Lung (tissue), 12 donors: ENCODE results near the gene WDFY1. TPM values are rescaled to one million over a fixed set of nuclear protein-coding genes. Genes with fewer than 3 reads are reported as not detected.

Source experiments
- ATAC-seq: fragments of 200-7000 bp; cut with Tn5 transposase; one replicate; pipeline ENCODE4 v1.9.1; 2020; ENCODE audit warnings: moderate number of reproducible peaks; ENCODE audit not compliant: insufficient read depth, low FRiP score
- DNase-seq, 3 donors: peaks; one replicate each; pipeline ENCODE4 v3.0.0-alpha.2; 2013 to 2017
- H3K27ac ChIP-seq, 2 donors: one replicate each; pipeline ENCODE4 v1.5.1; 2013; ENCODE audit warnings: mild to moderate bottlenecking in 2 of 2, moderate library complexity in 2 of 2, control low read depth in 1 of 2, inconsistent platforms in 1 of 2, low read depth in 1 of 2, low read length in 1 of 2
- H3K27me3 ChIP-seq, 3 donors: one replicate each; pipeline ENCODE4 v1.5.1; 2013; ENCODE audit warnings: low read length in 2 of 3; ENCODE audit not compliant: control insufficient read depth in 3 of 3, insufficient read depth in 3 of 3
- H3K36me3 ChIP-seq, 4 donors: one replicate each; pipeline ENCODE4 v1.5.1; 2013; ENCODE audit warnings: low read length in 4 of 4, mild to moderate bottlenecking in 1 of 4, moderate library complexity in 1 of 4; ENCODE audit not compliant: control insufficient read depth in 4 of 4, insufficient read depth in 4 of 4
- H3K4me1 ChIP-seq, 5 donors: one replicate each; pipeline ENCODE4 v1.5.1; 2013; ENCODE audit warnings: low read length in 5 of 5, mild to moderate bottlenecking in 2 of 5, moderate library complexity in 1 of 5; ENCODE audit not compliant: control insufficient read depth in 5 of 5, insufficient read depth in 5 of 5
- H3K4me3 ChIP-seq: one replicate; pipeline ENCODE4 v1.5.1; 2013; ENCODE audit warnings: mild to moderate bottlenecking, control low read depth, moderate library complexity
- H3K9ac ChIP-seq, 2 donors: one replicate each; pipeline ENCODE4 v1.5.1; 2013; ENCODE audit warnings: low read length in 2 of 2, control low read depth in 1 of 2; ENCODE audit not compliant: insufficient read depth in 1 of 2
- H3K9me3 ChIP-seq, 4 donors: one replicate each; pipeline ENCODE4 v1.5.1; 2013; ENCODE audit warnings: low read length in 3 of 4, mild to moderate bottlenecking in 1 of 4, moderate library complexity in 1 of 4; ENCODE audit not compliant: control insufficient read depth in 4 of 4, insufficient read depth in 3 of 4
- CTCF ChIP-seq: IDR thresholded peaks from 2 replicates; pipeline ENCODE4 v1.5.1; 2012; ENCODE audit warnings: mild to moderate bottlenecking; ENCODE audit errors: control extremely low read depth, extremely low read depth
- WGBS, 2 donors: extraction: QIAGEN DNeasy Blood & Tissue Kit; methylation state at CpG; one replicate each; pipeline ENCODE4 v1.1.7; 2013; 5-methylcytosine and 5-hydroxymethylcytosine counted together
- polyA plus RNA-seq, 2 donors: library from polyadenylated mRNA; stranded (reverse); fragments of 200-250 nt; gene quantifications; one replicate each; pipeline ENCODE4 v1.2.1, GENCODE V29; 2013
- total RNA-seq, 2 donors: library from RNA; depleted of rRNA in 1 of 2; stranded (reverse); fragments of >200 nt in 1 of 2; gene quantifications; one replicate each; pipeline ENCODE4 v1.2.1, GENCODE V29; 2014 to 2021
- donor health status: control.
- donor health status: control.
- donor health status: Bipolar disorder and iron deficiency.
- donor health status: healthy.
- donor health status: DM: yes; HTN: yes; CAD: no.

The WDFY1 gene
- total and polyA plus RNA-seq, 4 donors, result 14.5 to 90.9 (median 30.8) TPM

- Histone ChIP-seq H3K27me3 (no peaks in the 10 kb centered on the region), H3K36me3 (no peaks in the 10 kb centered on the region), H3K9me3 (no peaks in the 10 kb centered on the region), H3K27ac (peak overlapping the region in 1 of 2 donors; percentile 38), H3K4me3 (no peak overlapping the region), H3K4me1 (peaks cover 0 to 8% (median under 1%) of the 10 kb centered on the region in 5 donors), H3K9ac (no peak overlapping the region)
- DNase-seq (peak in 2 of 3 donors; percentile 30 to 55), ATAC-seq (no peak)
- TF ChIP-seq CTCF, result no peak
- WGBS, 2 donors, result 41% methylated on average over 3 of the region's 3 CpGs
Observed at GRCh38 chr2:223950448-223951347, 5.6 kb upstream of the WDFY1 start.

DNA sequence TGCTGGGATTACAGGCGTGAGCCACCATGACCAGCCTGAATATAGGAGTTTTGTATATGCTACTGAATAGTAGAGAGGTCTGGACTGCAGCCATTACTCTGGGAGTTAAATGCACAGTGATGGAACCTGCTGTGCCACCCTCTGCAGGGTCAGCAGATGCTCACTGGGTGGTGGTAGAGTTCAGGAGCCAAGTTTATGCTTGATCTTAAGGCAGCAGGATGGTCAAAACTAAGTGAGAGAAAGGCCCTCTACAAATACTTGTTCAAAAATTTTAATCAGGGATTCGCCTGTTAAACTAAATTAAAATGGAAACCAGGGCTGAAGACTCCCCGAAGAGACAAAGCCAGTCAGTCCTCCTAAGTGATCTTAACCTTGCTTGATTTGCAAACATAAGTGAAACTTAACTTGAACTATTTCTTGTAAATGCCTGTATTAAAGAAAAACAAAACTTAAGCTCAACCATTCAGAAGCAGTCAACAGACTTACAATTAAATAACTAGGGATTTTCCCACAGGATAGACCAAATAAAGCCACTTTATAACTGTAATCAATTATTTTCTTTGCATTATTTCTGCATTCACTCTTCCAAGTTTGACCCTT is 4.2 kb upstream of the WDFY1 start:
- no peak for ATAC-seq
- WGBS, 2 donors, result 65 to 93% methylated on average over 3 of the region's 3 CpGs

GRCh38 chr2:223947711-223948205 is 2.6 kb upstream of the WDFY1 start:
- Histone ChIP-seq H3K27ac (no peak overlapping the region), H3K27me3 (no peaks in the 10 kb centered on the region), H3K36me3 (peaks cover 0 to 4% (median 0%) of the 10 kb centered on the region in 4 donors), H3K4me3 (no peak overlapping the region), H3K4me1 (peaks cover 0 to 14% (median 6%) of the 10 kb centered on the region in 5 donors), H3K9me3 (no peaks in the 10 kb centered on the region), H3K9ac (no peak overlapping the region)
- ATAC-seq, result no peak
- 67 to 80% methylated on average over 5 of the region's 5 CpGs for WGBS, 2 donors
- no peak for TF ChIP-seq CTCF
- DNase-seq, result no peak

More for the DNA sequence above, 4.2 kb upstream of the WDFY1 start:
- no peak overlapping the region for H3K9ac ChIP-seq
- no peak for TF ChIP-seq CTCF
- H3K27ac ChIP-seq, result no peak overlapping the region
- peaks cover 0 to 12% (median 2%) of the 10 kb centered on the region in 5 donors for H3K4me1 ChIP-seq
- no peaks in the 10 kb centered on the region for H3K9me3 ChIP-seq
- H3K4me3 ChIP-seq, result no peak overlapping the region
- H3K27me3 ChIP-seq, result no peaks in the 10 kb centered on the region
- no peak for DNase-seq
- peaks cover 0 to 4% (median 0%) of the 10 kb centered on the region in 4 donors for H3K36me3 ChIP-seq
